GM18873 (cell line): ENCODE measurements around the gene CHST11.
A peak's percentile ranks its signal among the peaks of the same experiment; 100 is the strongest.

Source experiments
- ATAC-seq: cut with Tn5 transposase; IDR thresholded peaks from one replicate; pipeline ENCODE4 v1.9.1; 2021; ENCODE audit warnings: mild to moderate bottlenecking, moderate library complexity, moderate number of reproducible peaks; ENCODE audit not compliant: unreplicated experiment, low FRiP score

The CHST11 gene

DNA sequence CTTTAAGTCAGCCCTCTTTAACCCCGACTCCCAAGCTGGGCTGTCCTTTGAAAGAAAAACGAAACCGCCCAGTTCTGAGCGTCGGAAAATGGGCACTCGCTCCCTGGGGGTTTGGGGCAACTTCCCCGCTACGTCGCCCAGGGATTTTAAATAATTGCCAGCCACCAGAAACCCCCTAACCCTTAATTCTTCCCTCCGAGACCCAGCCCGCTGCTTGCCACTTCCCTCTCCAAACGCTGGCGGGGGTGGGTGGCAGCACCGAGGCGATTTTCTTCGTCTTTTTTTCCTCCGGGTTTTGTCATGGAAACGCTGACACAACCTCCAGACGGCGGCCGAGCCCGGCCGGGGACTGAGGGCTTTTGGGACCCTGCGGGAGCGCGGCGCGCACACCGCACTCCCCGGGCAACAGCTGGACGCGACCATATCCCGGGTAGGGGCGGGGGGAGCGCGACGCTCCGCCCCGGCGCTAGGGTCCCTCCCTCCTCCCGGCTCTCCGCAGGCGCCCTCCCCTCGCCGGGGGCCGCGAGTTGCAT lies at the start of gene CHST11:
Gene CHST11 (plus strand): TSS at position 532 of the 533 bp plus-strand sequence.
- ATAC-seq: peak; percentile 45

DNA sequence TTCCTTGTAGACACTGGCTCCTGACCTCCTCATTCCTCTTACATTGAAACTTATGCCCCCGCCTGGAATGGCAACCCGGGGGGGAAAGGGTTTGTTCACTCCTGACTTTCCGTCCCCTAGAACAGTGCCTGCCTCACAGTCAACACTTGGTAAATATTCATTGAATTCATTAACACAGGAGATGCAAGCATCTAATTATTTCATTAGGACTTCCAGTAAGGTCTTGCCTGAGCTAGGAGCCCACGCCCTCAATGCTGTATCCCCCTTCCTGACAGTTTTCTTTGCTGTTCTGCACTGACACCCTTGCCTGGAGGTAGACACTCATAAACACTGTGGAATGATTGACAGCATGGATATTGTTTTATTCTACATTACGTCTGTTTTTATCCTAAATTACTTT lies 49.3 kb upstream of the CHST11 start:
- no peak for ATAC-seq

DNA sequence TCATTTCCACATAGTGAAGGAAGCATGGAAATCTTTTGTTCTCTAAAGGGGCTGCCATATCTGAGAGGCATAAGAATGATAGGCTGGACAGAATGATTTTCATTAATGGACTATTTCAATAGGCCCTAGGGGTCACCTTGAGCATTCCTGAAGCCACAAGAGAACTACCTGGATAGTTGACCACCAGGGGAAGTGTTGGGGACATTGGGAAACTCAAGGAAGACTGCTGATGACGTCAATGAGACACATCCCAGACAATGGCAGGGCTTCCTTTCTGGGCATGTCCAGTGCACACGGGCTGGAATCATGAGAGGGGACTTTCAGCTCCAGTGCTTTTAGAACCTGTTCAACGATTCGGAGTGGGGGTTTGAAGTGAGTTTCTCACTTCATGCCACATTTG lies 48.8 kb upstream of the CHST11 start:
- ATAC-seq: no peak

DNA sequence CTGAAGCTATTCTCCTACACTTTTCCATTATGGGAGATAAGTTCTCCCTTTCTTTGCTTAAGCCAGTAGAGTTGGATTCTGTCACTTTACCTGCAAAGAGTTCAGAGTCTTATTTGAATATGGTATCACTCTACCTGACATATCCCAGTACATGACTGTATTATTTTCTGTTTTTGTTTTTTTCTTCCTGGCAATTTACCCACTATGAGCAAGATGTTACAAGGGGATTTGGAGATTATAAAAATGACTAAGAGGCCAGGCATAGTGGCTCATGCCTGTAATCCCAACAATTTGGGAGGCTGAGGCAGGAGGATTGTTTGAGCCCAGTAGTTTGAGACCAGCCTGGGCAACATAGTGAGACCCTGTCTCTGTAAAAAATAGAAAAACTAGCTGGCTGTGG lies 46.4 kb upstream of the CHST11 start:
- ATAC-seq: no peak

DNA sequence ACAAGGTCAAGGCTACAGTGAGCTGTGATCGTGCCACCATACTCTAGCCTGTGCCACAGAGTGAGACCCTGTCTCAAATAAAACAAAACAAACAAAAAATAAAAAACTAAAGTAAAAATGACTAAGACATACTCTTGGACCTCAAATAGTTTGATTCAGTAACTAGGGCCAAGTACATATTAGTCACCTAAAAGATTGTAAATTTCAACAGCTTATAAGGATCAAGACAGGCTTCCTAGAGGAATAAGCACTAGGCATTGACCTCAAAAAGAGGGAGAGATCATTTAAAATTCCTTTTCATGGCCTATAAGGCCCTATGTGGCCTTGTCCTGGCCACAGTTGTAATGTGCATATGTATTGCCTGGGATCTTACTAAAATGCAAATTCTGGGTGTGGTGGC lies 46.0 kb upstream of the CHST11 start:
- no peak for ATAC-seq

DNA sequence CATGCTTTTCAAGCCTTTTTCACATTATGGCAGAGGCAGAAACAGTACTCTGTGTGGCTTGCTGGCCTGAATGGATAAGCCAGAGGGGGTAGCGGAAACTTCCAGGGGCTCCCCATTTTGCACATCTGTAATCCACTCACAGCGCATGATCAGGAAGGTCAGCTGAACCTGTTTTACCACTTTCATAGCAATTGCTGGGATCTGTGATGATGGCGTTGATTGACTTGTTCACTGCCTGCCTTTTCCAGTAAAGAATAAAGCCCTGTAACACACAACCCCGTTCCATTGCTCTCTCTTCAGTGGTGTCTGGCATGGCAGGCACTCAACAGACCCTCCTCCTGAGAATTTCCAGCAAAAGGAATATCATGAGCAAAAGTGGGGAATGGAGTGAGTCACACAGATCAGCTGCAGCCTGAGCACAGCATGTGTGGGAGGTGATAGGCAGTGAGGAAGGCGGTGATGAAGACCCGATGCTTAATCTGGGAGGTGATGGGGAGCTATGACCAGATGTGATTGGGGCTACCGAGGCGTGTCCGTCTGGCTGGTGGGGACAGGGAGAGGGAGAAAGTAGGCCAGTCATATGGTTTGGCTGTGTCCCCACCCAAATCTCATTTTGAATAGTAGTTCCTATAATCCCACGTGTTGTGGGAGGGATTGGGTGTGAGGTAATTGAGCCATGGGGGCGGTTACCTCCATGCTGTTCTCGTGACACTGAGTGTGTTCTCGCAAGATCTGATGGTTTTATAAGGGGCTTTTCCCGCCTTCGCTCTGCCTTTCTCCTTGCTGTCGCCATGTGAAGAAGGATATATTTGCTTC lies 44.7 kb upstream of the CHST11 start:
- no peak for ATAC-seq

DNA sequence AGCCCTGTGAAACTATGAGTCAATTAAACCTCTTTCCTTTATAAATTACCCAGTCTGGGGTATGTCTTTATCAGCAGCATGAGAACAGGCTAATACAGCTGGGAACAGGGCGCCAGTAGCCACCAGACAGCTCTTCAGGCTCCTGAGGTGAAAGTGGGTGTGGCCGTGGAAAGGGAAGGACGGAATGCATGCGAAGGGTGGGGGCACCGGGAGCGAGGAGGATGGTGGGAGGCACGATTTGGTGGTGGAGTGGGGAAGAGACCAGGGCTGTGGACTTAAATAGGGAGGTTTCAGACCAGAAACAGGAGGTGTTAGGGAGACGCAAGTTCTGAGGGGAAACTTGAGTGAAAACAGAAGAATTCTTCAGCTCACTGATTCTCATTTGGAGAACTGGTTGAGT lies 44.1 kb upstream of the CHST11 start:
- ATAC-seq: no peak

DNA sequence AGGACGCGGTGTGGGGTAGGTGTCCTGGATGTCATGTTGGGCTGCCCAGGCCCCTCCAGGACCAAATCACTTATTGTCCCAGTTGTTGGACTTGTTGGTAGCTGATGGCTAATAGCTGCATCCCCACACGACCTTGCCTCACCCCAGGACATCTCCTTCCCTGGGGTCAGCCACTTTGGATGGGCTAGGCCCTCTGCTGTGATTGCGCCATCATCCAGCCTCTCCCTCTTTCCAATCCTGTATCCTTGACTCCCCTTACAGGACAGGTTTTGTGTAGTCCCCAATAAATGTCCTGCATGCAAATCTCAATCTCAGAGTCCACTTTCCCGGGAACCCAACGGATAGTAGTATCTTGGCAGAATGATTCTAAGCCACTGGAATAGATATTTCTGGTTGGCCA lies 43.4 kb upstream of the CHST11 start:
- no peak for ATAC-seq

DNA sequence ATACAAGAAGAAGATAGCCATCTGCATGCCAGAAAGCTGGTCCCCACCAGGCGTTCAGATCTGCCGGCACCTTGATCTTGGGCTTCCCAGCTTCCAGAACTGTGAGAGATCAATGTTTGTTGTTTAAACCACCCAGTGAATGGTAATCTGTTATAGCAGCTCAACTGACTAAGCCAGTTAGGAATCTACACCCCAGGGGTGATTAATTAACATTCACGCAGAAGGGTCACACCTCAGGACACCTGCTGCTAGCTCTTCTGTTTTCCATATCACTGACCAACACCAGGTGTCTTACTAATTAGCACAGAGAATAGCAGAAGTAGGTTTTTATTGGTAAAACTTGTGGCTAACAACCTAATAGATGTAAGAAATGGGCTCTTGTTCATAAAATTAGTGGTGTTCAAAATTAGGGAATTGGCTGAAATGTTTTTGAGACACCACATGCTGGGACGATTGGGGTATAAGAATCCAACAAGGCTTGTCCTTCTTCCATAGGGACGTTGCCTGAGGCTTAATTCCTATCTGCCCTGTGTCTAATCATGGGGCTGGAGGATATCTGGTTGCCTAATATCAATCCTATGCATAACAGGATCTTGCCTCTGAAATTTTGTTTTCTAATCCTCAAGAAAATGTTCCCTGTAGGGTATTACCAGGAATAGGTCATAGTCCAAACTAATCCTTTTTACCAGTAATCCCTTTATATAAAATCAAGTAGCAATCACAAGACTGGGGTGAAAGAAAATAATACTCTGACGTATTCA lies 42.0 kb upstream of the CHST11 start:
- no peak for ATAC-seq

DNA sequence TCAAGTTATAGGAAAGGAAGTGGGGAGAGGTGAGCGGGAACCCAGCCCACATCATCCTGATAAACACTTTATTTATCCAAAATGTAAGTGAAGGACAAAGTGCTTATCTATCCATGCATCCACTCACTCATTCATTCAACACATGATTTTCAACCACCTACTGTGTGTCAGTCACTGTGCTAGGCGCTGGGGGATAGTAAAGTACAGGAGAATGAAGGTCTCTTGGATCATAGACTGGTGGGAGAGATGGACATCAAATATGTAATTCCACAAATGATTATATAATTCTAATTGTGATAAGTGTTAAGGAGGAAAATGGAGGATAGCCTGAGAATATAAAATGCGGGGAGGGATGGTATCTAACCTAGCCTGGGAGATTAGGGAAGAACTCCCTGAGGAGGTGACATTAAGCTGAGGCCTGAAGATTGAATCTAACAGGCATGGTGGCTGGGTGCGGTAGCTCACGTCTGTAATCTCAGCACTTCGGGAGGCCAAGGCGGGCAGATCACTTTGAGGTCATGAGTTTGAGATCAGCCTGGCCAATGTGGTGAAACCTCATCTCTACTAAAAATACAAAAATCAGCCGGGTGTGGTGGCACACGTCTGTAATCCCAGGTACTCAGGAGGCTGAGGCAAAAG lies 41.3 kb upstream of the CHST11 start:
- ATAC-seq: no peak

DNA sequence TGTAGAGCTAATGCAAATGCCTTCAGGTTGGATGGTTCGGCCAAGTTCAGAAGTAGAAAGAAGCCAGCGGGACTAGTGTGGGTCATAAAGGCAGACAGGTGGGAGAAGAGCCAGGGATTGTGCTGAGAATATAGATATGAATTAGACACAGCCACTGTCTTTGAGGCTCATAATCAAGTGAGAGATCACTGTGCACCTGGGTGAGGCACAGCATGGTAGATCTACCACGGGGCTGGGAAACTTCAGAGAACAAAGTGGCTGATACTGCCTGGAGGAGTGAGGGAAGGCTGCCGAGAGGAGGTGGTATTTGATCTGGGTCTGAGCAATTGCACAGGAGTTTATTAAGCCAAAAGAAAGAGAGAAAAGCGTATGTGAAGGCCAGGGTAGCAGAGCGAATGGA lies 40.6 kb upstream of the CHST11 start:
- ATAC-seq: no peak

DNA sequence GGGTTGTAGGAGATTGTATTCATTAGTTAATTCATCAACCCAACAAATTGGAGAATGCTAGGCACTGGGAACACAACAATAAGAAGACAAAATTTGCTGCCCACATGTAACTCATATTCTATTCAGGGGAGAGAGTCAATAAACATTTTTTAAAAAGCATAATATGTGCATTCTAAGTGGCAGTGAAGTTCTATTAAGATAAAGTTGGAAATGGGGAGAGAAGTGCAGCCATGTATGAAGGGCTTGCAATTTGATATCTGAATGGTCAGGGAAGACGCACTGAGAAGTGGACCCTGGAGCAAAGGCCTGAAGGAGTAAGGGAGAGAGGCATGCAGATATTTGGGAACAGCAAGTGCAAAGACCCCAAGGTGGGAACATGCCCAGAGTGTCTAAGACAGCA lies 40.2 kb upstream of the CHST11 start:
- no peak for ATAC-seq

DNA sequence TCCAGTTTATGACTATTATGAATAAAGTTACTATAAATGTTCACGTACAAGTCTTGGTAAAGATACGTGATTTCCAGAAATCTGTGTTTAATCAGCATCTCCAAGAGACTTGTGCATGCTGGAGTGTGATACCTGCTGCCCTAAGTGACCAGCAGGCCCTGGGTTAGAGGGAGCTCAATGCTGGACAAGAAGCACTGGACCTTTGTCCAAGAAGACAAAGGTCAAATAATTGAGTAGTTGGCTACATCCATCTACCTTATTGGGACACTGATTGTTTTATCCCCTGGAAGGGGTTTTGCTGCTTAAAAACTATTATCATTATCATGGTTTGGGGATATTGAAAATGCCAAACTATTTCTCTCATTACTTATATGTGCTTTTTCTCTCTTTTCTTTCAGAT lies 37.0 kb upstream of the CHST11 start:
- no peak for ATAC-seq

DNA sequence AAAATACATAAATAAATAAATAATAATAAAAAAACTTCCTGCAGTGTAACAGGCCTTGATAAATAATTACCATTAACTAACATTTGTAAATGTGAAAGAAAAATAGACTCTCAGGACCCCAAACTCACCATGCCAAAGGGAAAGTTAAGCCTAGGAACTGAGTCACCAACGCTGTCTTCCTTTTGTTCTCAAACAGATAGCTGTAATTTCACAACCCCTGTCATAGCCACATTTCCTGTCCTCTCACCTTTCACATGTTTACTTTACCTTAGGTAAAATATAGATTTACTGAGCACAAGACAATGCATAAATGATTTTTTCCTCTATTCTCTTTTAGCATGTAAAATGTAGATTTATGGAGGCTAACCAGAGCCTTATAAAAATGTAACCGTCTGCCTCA lies 35.9 kb upstream of the CHST11 start:
- ATAC-seq: no peak

DNA sequence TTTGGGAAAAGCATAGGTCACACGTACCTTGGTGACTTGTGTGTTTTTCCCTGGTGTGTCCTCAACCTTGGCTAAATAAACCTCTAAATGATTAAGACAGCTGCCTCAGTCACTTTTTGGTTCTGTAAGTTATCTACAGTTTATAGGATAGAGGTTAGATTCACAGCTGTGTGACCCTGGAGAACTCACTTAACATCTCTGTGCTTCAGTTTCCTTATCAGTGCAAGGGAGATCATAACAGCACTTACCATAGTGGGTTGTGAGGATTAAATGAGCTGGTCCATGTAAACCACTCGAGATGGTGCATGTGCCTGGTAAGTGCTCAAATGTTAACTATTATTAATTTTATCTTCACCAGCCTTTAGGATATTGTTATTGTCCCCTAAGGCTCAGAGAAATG lies 35.4 kb upstream of the CHST11 start:
- no peak for ATAC-seq

DNA sequence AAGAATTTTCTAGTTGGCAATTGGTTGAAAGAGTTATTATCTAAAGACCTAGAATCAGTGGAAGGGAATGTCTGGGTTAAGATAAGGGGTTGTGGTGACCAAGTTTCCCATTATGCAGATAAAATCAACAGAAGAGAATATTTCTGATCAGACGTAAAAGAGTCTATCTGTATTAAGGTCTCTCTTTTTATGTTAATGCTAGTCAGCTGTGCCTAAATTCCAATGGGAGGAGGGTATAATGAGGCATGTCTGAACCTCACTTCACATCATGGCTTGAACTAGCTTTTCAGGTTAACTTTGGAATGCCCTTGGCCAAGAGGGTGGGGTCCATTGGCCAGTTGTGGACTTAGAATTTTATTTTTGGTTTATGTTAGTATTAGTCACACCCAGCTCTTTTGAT lies 34.3 kb upstream of the CHST11 start:
- no peak for ATAC-seq

DNA sequence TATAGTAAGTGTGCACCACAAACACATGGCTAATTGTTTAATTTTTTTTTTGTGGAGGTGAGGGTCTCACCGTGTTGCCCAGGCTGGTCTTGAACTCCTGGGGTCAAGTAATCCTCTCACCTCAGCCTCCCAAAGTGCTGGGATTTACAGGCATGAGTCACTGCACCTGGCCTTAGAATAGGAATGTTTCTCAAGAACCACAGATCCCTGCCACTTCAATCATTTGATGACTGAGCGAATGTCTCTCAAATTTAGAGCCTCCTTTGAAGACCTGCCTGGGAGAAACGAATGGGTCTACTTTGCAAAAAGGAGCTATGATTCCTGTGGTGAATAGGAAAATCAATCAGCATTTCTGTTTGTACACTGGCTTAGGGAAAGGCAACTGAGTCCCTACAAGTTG lies 33.5 kb upstream of the CHST11 start:
- no peak for ATAC-seq

DNA sequence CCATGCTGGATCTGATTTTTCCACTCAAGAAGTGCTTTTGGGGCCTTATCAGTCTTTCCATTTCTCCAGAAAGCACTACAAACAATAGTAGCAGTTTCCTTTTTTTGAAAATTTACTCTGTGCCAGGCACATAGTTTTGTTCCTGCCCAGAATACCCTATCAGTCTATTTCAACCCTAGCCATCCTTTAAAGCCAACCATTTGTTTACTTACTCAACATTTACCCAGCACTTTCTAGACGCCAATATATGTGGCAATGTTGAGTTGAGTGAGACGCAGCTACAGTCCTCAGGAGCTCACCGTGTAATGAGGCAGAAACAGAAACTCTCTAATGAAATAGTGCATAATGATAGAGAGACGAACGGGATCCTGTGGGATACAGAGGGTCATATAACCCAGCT lies 32.9 kb upstream of the CHST11 start:
- ATAC-seq: no peak

DNA sequence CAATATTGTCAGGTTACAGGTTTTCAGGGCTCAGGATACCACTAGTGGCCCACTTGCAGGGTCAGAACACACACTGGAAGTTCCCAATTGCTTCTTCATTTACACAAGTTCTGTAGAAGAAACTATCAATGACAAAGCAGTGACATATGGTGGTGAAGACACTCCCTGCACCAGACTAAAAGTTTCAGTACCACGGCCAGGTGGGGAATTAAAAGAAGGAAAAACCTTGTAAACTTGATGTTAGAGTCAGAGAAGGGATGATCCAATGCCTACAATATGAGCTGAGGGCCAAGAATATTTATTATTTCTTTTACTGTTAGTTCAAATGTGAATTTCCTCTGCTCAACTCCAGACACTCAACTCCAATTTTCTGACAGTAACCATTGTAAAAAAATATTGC lies 31.8 kb upstream of the CHST11 start:
- no peak for ATAC-seq

DNA sequence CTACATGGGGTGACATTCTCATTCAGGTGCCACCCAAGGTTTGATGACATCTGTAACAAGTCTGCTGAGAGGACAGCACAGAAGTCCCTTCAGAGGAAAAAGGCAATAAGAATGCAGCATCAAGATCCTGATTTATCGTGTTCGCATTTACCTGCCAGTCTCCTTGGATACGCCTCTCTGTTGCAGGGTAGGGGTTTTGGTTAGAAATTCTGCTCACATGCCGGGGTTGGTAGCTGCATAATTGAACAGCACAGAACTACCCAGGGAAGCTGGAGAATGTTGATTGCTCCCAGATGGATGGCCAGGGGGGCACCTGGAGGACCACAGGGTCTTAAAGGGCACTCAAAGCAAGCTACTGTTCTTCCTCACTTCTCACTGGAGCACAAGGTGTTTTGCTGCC lies 31.1 kb upstream of the CHST11 start:
- ATAC-seq: no peak

DNA sequence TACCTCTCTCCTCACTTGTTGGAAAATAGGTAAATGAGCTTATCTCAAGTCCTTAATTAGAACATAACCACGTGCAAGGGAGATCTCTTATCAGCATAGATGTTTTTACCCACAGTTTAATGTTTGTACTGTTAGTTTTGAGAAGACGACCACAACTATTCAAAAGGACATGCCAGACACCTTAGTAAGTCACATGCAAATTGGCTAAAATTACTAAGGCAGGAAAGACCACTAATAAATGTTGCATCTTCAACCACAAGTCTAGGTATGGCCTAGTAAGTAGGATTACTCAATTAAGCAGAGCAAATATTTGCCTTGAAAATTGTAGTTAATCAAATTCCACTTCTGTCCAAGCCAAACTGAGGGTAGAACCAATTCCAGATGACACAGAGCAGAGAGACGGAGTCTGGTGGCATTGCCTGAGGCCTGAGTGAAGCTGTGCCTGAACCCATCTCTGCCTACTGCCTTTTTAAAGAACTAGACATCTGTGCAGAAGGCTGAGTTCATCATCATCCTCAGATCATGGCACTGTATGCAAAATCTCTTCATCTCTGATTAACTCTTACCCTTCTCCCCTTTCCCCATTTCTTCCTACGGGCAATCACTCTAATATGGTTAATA lies 29.7 kb upstream of the CHST11 start:
- no peak for ATAC-seq
